PC-3 (cell line): ENCODE results near the gene LIG4.

ENCODE experiments used
- CTCF ChIP-seq: fragments of 300-600 bp; sonication (generic); conservative IDR thresholded peaks from 2 replicates; pipeline ENCODE4 v1.5.1; 2017; ENCODE audit warnings: antibody characterized with exemption, low read depth, mild to moderate bottlenecking, low read length
- EZH2 ChIP-seq: fragments of 300-600 bp; sonication (generic); IDR thresholded peaks from one replicate; pipeline ENCODE4 v1.6.1; 2017; ENCODE audit warnings: antibody characterized with exemption, mild to moderate bottlenecking, low read length; ENCODE audit not compliant: unreplicated experiment
- EZH2phosphoT487 ChIP-seq: fragments of 300-600 bp; sonication (generic); IDR thresholded peaks from 2 replicates; pipeline ENCODE4 v1.6.1; 2018; ENCODE audit warnings: mild to moderate bottlenecking, antibody characterized with exemption, low read length, borderline replicate concordance

GRCh38 chr13:108178078-108178477, 37.3 kb downstream of the LIG4 start:
- no peak for TF ChIP-seq CTCF
- TF ChIP-seq EZH2: no peak
- TF ChIP-seq EZH2phosphoT487: no peak
